MCF 10A (cell line): ENCODE results near the gene VSIG8. TPM values are rescaled to one million over a fixed set of nuclear protein-coding genes. Genes with fewer than 3 reads are reported as not detected.

Experiments
- BruUV-seq: library from RNA; stranded (reverse); fragments of 400-500 nt; replicated peaks from 2 replicates; lab custom pipeline; 2021; lab: Mats Ljungman, UMichigan
- CTCF ChIA-PET: fragments of 300-600 bp; sonication (Branson Sonifier 250); formaldehyde crosslinking; extraction: SDS; loops from one replicate; lab custom pipeline; 2021; ENCODE audit warnings: antibody characterized with exemption, inconsistent platforms; lab: Yijun Ruan, JAX
- POLR2A ChIA-PET: fragments of 300-600, 350-650 bp; sonication (Branson Sonifier 250); formaldehyde crosslinking; extraction: SDS; loops from one replicate; lab custom pipeline; 2020; ENCODE audit warnings: antibody characterized with exemption, inconsistent platforms; lab: Yijun Ruan, JAX
- DNase-seq: peaks from one replicate; pipeline ENCODE4 v3.0.0-alpha.2; 2018; ENCODE audit not compliant: unreplicated experiment
- H3K27ac Mint-ChIP-seq: one replicate; pipeline ENCODE4 v1.8.0; 2022; ENCODE audit warnings: mild to moderate bottlenecking, low read depth, mixed read lengths; ENCODE audit not compliant: unreplicated experiment
- H3K27me3 Mint-ChIP-seq: one replicate; pipeline ENCODE4 v1.8.0; 2022; ENCODE audit warnings: mixed read lengths; ENCODE audit not compliant: insufficient read depth, unreplicated experiment
- H3K36me3 Mint-ChIP-seq: one replicate; pipeline ENCODE4 v1.8.0; 2022; ENCODE audit warnings: mild to moderate bottlenecking, moderate library complexity, mixed read lengths; ENCODE audit not compliant: insufficient read depth, unreplicated experiment
- H3K4me1 Mint-ChIP-seq: one replicate; pipeline ENCODE4 v1.8.0; 2022; ENCODE audit warnings: mixed read lengths; ENCODE audit not compliant: insufficient read depth, unreplicated experiment
- H3K4me3 Mint-ChIP-seq: one replicate; pipeline ENCODE4 v1.8.0; 2022; ENCODE audit warnings: mild to moderate bottlenecking, moderate library complexity, mixed read lengths; ENCODE audit not compliant: unreplicated experiment
- H3K9me3 Mint-ChIP-seq: one replicate; pipeline ENCODE4 v1.8.0; 2022; ENCODE audit warnings: mixed read lengths; ENCODE audit not compliant: unreplicated experiment
- CTCF ChIP-seq: fragments of 200-600 bp; IDR thresholded peaks from one replicate; pipeline ENCODE4 v1.8.0; 2022; ENCODE audit warnings: antibody characterized with exemption, mild to moderate bottlenecking; ENCODE audit not compliant: unreplicated experiment
- intact Hi-C: fragments of 100-400 bp; cut with micrococcal nuclease; formaldehyde crosslinking; loops from 2 replicates; pipeline ENCODE4 v1.14.1; 2022
- total RNA-seq: library from RNA; stranded (reverse); gene quantifications from 2 replicates; pipeline ENCODE4 v1.2.3, GENCODE V29; 2022

The VSIG8 gene
- total RNA-seq, 1 experiment from 2014 or later = not detected

DNA sequence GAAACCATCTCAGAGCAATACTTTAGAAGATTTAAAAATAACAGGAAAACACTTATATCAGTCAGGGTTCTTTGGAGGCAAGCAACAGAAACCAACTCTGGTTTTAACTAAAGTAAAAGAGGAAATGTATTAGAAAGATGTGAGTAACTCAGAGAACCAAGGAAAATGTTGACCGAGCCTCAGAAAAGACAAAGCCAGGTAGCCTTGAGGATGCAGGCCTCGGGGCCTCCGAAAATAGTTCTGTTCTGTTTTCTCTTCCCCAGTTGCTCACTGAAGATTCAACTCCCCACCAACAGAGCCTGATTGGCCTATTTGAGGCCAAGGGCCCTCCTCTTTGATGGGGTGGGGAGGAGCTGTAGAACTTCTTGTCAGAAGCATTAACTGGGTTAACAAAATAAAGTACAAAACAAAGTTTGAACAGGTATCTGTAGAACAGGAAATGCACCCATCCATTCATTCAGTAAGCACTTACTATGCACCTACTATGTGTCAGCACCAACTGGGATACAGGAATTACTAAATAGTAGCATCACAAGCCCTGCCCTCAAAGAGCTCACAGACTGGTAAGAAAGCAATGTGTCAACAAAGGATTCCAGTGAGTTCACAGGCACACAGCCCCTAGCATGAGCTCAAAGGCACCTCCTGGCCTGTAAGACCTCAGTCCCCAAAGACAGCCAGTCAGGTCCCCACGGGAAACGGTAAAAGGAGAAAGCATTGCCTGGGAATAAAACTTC is 23.2 kb downstream of the VSIG8 start:
- intact Hi-C loops = no loop called here
- CTCF ChIA-PET = interaction anchor here (1.0 to 5.3 kb wide), 6 partner anchors 10 to 628 kb away, joined by 3 to 36 read pairs (median 5); no protein-coding TSS in a partner anchor

GRCh38 chr1:159838715-159839114 is 23.7 kb downstream of the VSIG8 start:
- DNase-seq = no peak
- no peak for TF ChIP-seq CTCF
- POLR2A ChIA-PET = interaction anchor here (1.1 kb wide), 1 partner anchor 40 kb away, joined by 4 read pairs; no protein-coding TSS in a partner anchor
- Mint-ChIP-seq H3K4me1 (peaks cover 9% of the 10 kb centered on the region), H3K4me3 (no peak overlapping the region), H3K27ac (no peak overlapping the region), H3K27me3 (no peaks in the 10 kb centered on the region), H3K36me3 (no peaks in the 10 kb centered on the region), H3K9me3 (no peaks in the 10 kb centered on the region)
- CTCF ChIA-PET = interaction anchor here (1.1 to 5.3 kb wide), 3 partner anchors 25 to 53 kb away, joined by 3 to 36 read pairs (median 35); no protein-coding TSS in a partner anchor
- intact Hi-C loops = no loop called here
- no TSS peak for BruUV-seq

More for the DNA sequence above, 23.2 kb downstream of the VSIG8 start:
- POLR2A ChIA-PET = interaction anchor here (1.1 kb wide), 1 partner anchor 40 kb away, joined by 4 read pairs; no protein-coding TSS in a partner anchor
- H3K4me1 Mint-ChIP-seq = peaks cover 10% of the 10 kb centered on the region
- H3K9me3 Mint-ChIP-seq = no peaks in the 10 kb centered on the region
- BruUV-seq = no TSS peak
- no peak overlapping the region for H3K4me3 Mint-ChIP-seq
- no peak for TF ChIP-seq CTCF
- no peaks in the 10 kb centered on the region for H3K36me3 Mint-ChIP-seq
- H3K27me3 Mint-ChIP-seq = no peaks in the 10 kb centered on the region
- no peak for DNase-seq
- H3K27ac Mint-ChIP-seq = no peak overlapping the region

GRCh38 chr1:159835862-159836525 is 26.5 kb downstream of the VSIG8 start:
- no peak overlapping the region for H3K27ac Mint-ChIP-seq
- no peak overlapping the region for H3K4me3 Mint-ChIP-seq
- peak; percentile 19 for DNase-seq
- intact Hi-C loops = no loop called here
- peak; percentile 10 for TF ChIP-seq CTCF
- H3K4me1 Mint-ChIP-seq = peaks cover 5% of the 10 kb centered on the region
- ChIA-PET POLR2A (no interaction called here), CTCF (interaction anchor here (0.5 to 1.9 kb wide), 8 partner anchors 10 to 664 kb away, joined by 3 to 13 read pairs (median 4); no protein-coding TSS in a partner anchor)
- H3K36me3 Mint-ChIP-seq = no peaks in the 10 kb centered on the region
- H3K27me3 Mint-ChIP-seq = no peaks in the 10 kb centered on the region
- no TSS peak for BruUV-seq
- no peaks in the 10 kb centered on the region for H3K9me3 Mint-ChIP-seq

DNA sequence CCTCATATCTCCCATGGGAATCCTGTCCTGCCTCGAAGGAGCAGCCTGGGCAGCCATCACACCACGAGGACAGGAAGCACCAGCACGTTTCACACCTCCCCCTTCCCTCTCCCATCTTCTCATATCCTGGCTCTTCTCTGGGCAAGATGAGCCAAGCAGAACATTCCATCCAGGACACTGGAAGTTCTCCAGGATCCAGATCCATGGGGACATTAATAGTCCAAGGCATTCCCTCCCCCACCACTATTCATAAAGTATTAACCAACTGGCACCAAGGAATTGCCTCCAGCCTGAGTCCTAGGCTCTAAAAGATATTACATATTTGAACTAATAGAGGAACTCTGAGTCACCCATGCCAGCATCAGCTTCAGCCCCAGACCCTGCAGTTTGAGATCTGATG is 27.1 kb downstream of the VSIG8 start:
- H3K27ac Mint-ChIP-seq = no peak overlapping the region
- CTCF ChIA-PET = interaction anchor here (1.2 to 7.1 kb wide), 5 partner anchors 11 to 172 kb away, joined by 4 to 54 read pairs (median 8); no protein-coding TSS in a partner anchor
- H3K4me1 Mint-ChIP-seq = peaks cover 5% of the 10 kb centered on the region
- DNase-seq = no peak
- no TSS peak for BruUV-seq
- no peaks in the 10 kb centered on the region for H3K27me3 Mint-ChIP-seq
- H3K9me3 Mint-ChIP-seq = no peaks in the 10 kb centered on the region
- POLR2A ChIA-PET = no interaction called here
- no peak overlapping the region for H3K4me3 Mint-ChIP-seq
- no peaks in the 10 kb centered on the region for H3K36me3 Mint-ChIP-seq
- no peak for TF ChIP-seq CTCF
- intact Hi-C loops = no loop called here
